Caco-2 (cell line): ENCODE results near the gene FIGNL2. TPM values are rescaled to one million over a fixed set of nuclear protein-coding genes. Genes with fewer than 3 reads are reported as not detected.

Experiments
- BruUV-seq: library from RNA; stranded (reverse); fragments of 400-500 nt; replicated peaks from 2 replicates; lab custom pipeline; 2021; lab: Mats Ljungman, UMichigan
- CTCF ChIA-PET: fragments of 300-600 bp; sonication (Branson Sonifier 250); formaldehyde crosslinking; loops from one replicate; lab custom pipeline; 2022; ENCODE audit warnings: antibody characterized with exemption; lab: Charles Lee
- POLR2A ChIA-PET: fragments of 300-600 bp; sonication (Branson Sonifier 250); formaldehyde crosslinking; loops from one replicate; lab custom pipeline; 2022; ENCODE audit warnings: antibody characterized with exemption; lab: Charles Lee
- DNase-seq, 2 experiments: peaks; one replicate each; pipeline versions ENCODE4 v3.0.0 to v3.0.0-alpha.2; 2020 to 2022
- H3K27me3 ChIP-seq: replicated peaks from 2 replicates; pipeline ENCODE4 v1.6.0; 2011; ENCODE audit warnings: low read length; ENCODE audit not compliant: control insufficient read depth, insufficient read depth
- H3K36me3 ChIP-seq: 2 replicates; pipeline ENCODE4 v1.5.1; 2011; ENCODE audit warnings: low read length; ENCODE audit not compliant: control insufficient read depth, insufficient read depth
- H3K4me1 ChIP-seq: fragments of 250-450 bp; sonication (Bioruptor Pico); 2 replicates; pipeline ENCODE4 v1.5.1; 2020; ENCODE audit warnings: mild to moderate bottlenecking
- H3K4me3 ChIP-seq: 2 replicates; pipeline ENCODE4 v1.5.1; 2011; ENCODE audit warnings: low read depth, mild to moderate bottlenecking, control low read depth, low read length
- H3K9me3 ChIP-seq: fragments of 250-450 bp; sonication (Bioruptor Pico); 2 replicates; pipeline ENCODE4 v1.5.1; 2020; ENCODE audit warnings: mild to moderate bottlenecking, moderate library complexity
- H3K27ac Mint-ChIP-seq: one replicate; pipeline ENCODE4 v1.8.0; 2022; ENCODE audit warnings: mixed read lengths; ENCODE audit not compliant: unreplicated experiment
- H3K27me3 Mint-ChIP-seq: one replicate; pipeline ENCODE4 v1.8.0; 2022; ENCODE audit warnings: mixed read lengths; ENCODE audit not compliant: insufficient read depth, unreplicated experiment
- H3K36me3 Mint-ChIP-seq: one replicate; pipeline ENCODE4 v1.8.0; 2022; ENCODE audit warnings: mild to moderate bottlenecking, mixed read lengths; ENCODE audit not compliant: insufficient read depth, unreplicated experiment
- H3K4me1 Mint-ChIP-seq: one replicate; pipeline ENCODE4 v1.8.0; 2022; ENCODE audit warnings: low read depth, mixed read lengths; ENCODE audit not compliant: unreplicated experiment
- H3K4me3 Mint-ChIP-seq: one replicate; pipeline ENCODE4 v1.8.0; 2022; ENCODE audit warnings: mild to moderate bottlenecking, moderate library complexity, mixed read lengths; ENCODE audit not compliant: unreplicated experiment
- H3K9me3 Mint-ChIP-seq: one replicate; pipeline ENCODE4 v1.8.0; 2022; ENCODE audit warnings: mixed read lengths; ENCODE audit not compliant: unreplicated experiment
- CTCF ChIP-seq, 2 experiments: fragments of 200-600 bp in 1 of 2; IDR thresholded peaks; 1 replicate in 1 of 2; 2 replicates in 1 of 2; pipeline versions ENCODE4 v1.5.1 to v1.8.0; 2011 to 2022; ENCODE audit warnings: antibody characterized with exemption in 1 of 2, control low read depth in 1 of 2, inconsistent platforms in 1 of 2, low read depth in 1 of 2, low read length in 1 of 2, mild to moderate bottlenecking in 1 of 2, moderate library complexity in 1 of 2; ENCODE audit not compliant: insufficient read depth in 1 of 2, severe bottlenecking in 1 of 2, unreplicated experiment in 1 of 2
- intact Hi-C: fragments of 100-400 bp; cut with micrococcal nuclease; formaldehyde crosslinking; loops from one replicate; pipeline ENCODE4 v1.10.0; 2022; ENCODE audit not compliant: unreplicated experiment
- total RNA-seq: library from RNA; stranded (reverse); gene quantifications from 2 replicates; pipeline ENCODE4 v1.2.3, GENCODE V29; 2022

The FIGNL2 gene
- total RNA-seq, 1 experiment from 2014 or later, result 3.6 TPM

GRCh38 chr12:51792417-51792816, 56.1 kb downstream of the FIGNL2 start:
- Mint-ChIP-seq H3K9me3 (no peaks in the 10 kb centered on the region), H3K36me3 (no peaks in the 10 kb centered on the region), H3K4me3 (no peak overlapping the region), H3K27ac (no peak overlapping the region), H3K27me3 (no peaks in the 10 kb centered on the region), H3K4me1 (peaks cover 9% of the 10 kb centered on the region)
- ChIA-PET CTCF (interaction anchor here (0.7 to 0.8 kb wide), 2 partner anchors 31 to 83 kb away, joined by 4 to 8 read pairs; no protein-coding TSS in a partner anchor), POLR2A (interaction anchor here (0.7 kb wide), 1 partner anchor 32 kb away, joined by 7 read pairs; no protein-coding TSS in a partner anchor)
- Histone ChIP-seq H3K4me1 (no peaks in the 10 kb centered on the region; the same call in 1 of the 2 replicates), H3K4me3 (no peak overlapping the region), H3K27me3 (no peaks in the 10 kb centered on the region), H3K9me3 (no peaks in the 10 kb centered on the region), H3K36me3 (peaks cover 1% of the 10 kb centered on the region)
- no peak for DNase-seq
- intact Hi-C loops, result no loop called here
- BruUV-seq, result no TSS peak
- no peak for TF ChIP-seq CTCF (IDR thresholded peaks at IDR 0.05; ENCODE audit: insufficient read depth in 1 of 2, low read depth in 1 of 2, low read length in 1 of 2, severe bottlenecking in 1 of 2, unreplicated experiment in 1 of 2)

DNA sequence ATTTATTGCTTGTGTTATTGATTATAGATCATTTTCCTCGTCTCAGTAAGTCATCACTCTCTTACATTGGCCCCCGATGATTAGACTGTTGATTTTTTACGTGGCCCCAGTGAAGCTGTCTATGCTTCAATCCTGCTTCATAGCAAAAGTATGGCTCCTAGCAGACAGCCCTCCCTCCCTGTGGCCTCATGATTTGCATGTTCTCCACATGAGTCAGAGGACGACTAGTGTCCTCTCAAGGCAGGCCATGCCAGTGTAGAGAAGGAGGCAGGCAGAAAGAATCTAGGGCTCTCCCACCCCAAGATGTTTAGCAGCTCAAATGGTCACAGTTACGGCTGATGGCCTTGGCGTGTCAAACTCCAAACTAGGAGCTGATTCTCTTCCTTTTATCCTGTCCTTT, 59.6 kb downstream of the FIGNL2 start:
- H3K9me3 Mint-ChIP-seq, result no peaks in the 10 kb centered on the region
- ChIA-PET CTCF (no interaction called here), POLR2A (no interaction called here)
- Histone ChIP-seq H3K27me3 (no peaks in the 10 kb centered on the region), H3K9me3 (no peaks in the 10 kb centered on the region), H3K4me1 (no peaks in the 10 kb centered on the region), H3K4me3 (no peak overlapping the region), H3K36me3 (peaks cover 1% of the 10 kb centered on the region; the same call in 1 of the 2 replicates)
- no peak overlapping the region for H3K4me3 Mint-ChIP-seq
- no peaks in the 10 kb centered on the region for H3K36me3 Mint-ChIP-seq
- no peak for TF ChIP-seq CTCF (IDR thresholded peaks at IDR 0.05; ENCODE audit: insufficient read depth in 1 of 2, low read depth in 1 of 2, low read length in 1 of 2, severe bottlenecking in 1 of 2, unreplicated experiment in 1 of 2)
- no peak overlapping the region for H3K27ac Mint-ChIP-seq
- BruUV-seq, result no TSS peak
- DNase-seq, result no peak
- peaks cover 9% of the 10 kb centered on the region for H3K4me1 Mint-ChIP-seq
- no peaks in the 10 kb centered on the region for H3K27me3 Mint-ChIP-seq
- intact Hi-C loops, result no loop called here

DNA sequence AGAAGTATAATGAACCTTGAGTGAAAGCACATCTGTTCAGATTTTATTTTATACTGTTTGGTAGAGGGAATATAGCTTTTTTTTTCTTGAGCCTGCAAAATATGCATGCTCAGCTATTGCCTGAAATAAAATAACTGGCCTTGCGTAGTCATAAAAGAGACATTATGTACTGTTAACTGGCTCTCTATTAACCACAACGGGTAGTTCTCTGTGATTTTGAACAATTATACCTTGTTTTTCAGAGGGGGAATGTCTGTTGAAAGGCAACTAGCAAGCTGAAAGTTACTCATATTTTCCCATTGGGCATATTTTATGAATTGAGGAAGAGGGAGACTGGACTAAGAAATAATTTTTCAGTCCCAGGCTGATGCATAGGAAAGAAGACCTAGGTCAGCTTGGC, 62.6 kb downstream of the FIGNL2 start:
- Mint-ChIP-seq H3K27me3 (no peaks in the 10 kb centered on the region), H3K36me3 (peaks cover 4% of the 10 kb centered on the region), H3K9me3 (no peaks in the 10 kb centered on the region), H3K4me1 (peaks cover 9% of the 10 kb centered on the region), H3K4me3 (no peak overlapping the region), H3K27ac (no peak overlapping the region)
- H3K27me3 ChIP-seq, result no peaks in the 10 kb centered on the region
- no peaks in the 10 kb centered on the region for H3K4me1 ChIP-seq
- ChIA-PET CTCF (no interaction called here), POLR2A (no interaction called here)
- no peaks in the 10 kb centered on the region; the same call in 1 of the 2 replicates for H3K36me3 ChIP-seq
- intact Hi-C loops, result no loop called here
- no peaks in the 10 kb centered on the region for H3K9me3 ChIP-seq
- no peak overlapping the region for H3K4me3 ChIP-seq
- BruUV-seq, result no TSS peak
- no peak for TF ChIP-seq CTCF (IDR thresholded peaks at IDR 0.05; ENCODE audit: insufficient read depth in 1 of 2, low read depth in 1 of 2, low read length in 1 of 2, severe bottlenecking in 1 of 2, unreplicated experiment in 1 of 2)
- DNase-seq, result no peak
